Activated CD8-positive, alpha-beta memory T cell treated with anti-CD3 and anti-CD28 coated beads, Interleukin-2, amount 50 U/mL, for 4 hours (primary cell): ENCODE measurements around the gene PCCA.
"Not testable (repeated sequence)": the region's sequence is repeated elsewhere in the genome, so short reads cannot be mapped to it uniquely, and the experiment has no call there.

Experiments
- DNase-seq: peaks from one replicate; pipeline ENCODE4 v3.0.0-alpha.2; 2020

Gene PCCA

DNA sequence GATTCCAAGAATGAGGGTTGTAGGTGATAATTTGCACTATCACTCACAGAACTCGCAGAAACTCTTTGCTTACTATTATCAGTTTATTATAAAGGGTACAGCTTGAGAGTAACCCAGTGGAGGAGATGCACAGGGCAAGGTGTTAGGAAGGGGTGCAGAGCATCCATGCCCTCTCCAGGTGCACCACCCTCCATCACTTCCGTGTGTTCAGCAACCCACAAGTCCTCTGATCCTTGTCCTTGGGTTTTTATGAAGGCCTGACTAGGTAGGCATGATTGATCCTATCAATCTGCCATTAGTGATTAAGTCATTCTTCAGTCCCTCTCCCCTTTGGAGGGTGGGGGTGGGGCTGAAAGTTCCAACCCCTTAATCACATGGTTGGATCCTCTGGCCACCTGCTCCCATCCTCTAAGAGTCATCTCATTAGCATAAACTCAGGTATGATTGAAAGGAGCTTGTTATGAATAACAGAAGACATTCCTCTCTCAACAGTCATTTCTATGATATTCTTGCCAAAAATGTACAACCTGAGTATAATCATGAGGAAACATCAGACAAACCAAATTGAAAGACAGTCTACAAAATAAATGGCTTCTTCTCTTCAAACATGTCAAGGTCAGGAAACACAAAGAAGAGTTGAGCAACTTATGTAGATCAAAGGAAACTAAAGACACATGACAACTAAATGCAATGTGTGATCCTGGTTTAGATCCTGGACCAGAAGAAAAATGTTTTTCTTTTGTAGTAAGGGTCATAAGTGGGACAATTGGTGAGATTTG is 225.4 kb downstream of the PCCA start:
- DNase-seq = no peak

DNA sequence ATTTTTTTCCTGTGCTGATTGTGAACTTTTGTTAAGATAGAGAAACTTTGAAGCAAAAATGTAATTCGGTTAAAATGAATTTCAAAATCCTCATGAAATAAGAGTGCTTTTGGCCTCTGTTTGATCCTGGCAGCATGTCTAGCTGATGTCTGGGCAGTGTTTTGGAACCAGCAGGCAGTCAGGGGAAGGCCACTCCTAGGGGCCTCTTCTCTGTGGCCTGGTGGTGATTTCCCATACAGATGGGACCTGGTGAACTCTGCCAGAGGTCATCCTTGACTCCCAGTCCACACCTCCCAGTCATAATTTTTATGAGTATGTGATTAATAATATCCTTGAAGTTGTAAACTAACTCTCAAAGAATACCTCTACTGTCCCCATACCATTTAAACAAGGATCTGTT is 226.6 kb downstream of the PCCA start:
- DNase-seq = no peak

DNA sequence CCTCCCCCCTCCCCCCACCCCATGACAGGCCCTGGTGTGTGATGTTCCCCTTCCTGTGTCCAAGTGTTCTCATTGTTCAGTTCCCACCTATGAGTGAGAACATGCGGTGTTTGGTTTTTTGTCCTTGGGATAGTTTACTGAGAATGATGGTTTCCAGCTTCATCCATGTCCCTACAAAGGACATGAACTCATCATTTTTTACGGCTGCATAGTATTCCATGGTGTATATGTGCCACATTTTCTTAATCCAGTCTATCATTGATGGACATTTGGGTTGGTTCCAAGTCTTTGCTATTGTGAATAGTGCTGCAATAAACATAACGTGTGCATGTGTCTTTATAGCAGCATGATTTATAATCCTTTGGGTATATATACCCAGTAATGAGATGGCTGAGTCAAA is 229.6 kb downstream of the PCCA start:
- not testable (repeated sequence) for DNase-seq

DNA sequence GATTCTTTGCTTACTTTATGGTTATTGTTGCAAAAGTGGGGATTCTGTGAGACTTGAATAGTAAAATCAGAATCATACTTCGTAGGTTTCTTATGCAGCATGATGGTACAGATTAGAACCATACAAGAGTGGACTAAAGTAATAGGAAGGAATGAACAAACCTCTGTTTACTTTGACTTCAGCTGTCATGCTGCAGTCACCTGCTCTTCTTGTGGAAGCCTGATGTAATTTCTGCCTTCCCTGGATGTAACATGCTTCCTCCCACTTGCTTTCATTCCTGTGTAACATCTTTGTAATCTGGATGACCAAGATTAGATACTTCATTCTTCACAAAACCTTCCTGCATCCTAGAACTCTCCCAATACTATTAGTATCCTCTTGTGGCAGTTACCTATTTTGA is 235.0 kb downstream of the PCCA start:
- DNase-seq = no peak

DNA sequence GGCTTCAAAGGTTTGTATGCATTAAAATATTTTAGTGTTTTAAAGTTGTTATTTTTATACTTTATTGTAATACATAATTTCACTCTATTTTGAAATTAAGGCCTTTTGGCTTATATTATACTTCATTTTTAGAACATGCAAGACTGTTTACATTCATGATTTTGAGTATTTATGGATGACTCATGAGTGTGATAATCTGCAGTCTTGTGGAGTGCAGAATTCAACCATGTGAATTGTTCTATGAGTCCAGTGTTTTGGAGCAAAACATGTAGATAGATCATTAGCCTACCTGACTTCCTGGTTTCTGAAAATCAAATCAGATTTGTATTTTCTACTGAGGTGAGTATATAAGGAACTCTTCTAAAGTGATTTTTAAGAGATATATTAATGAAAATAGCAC is 241.8 kb downstream of the PCCA start:
- DNase-seq = no peak

DNA sequence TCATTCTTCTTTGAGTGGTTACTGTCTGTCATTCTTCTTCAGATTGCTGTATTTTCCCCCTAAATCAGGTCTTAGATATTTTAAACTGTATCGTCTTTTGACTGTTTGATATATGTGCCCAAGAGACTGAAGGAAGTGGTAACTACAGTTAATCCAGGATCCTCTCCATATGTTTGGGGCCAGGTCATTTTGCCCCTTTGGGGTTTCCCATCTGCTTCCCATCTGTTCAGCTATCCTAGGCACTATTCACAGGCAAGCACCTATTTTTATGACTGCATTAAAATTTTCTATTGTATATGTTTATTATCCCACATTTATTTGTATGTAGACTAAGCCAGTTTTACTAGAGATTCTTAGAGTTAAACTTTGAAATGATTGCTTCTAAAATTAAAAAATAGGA is 244.2 kb downstream of the PCCA start:
- DNase-seq = no peak

DNA sequence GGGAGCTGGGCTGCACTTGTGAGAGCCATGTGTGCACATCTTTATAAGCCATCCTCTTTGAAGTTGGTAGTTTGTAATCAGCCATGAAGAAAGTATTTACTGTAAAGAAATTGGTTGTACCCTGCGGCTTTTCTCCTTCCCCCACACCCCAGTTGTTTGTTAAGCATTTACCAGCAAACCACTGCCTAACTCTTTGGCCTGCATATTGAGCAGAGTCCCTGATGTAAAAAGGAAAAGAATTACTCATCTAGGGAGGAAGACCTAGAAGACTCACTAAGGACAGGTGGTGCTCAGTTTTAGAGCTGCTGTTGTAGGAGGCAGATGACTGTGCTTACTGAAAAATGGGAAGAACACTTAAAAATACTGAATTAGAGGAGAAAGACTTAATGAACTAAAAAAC is 245.3 kb downstream of the PCCA start:
- no peak for DNase-seq

DNA sequence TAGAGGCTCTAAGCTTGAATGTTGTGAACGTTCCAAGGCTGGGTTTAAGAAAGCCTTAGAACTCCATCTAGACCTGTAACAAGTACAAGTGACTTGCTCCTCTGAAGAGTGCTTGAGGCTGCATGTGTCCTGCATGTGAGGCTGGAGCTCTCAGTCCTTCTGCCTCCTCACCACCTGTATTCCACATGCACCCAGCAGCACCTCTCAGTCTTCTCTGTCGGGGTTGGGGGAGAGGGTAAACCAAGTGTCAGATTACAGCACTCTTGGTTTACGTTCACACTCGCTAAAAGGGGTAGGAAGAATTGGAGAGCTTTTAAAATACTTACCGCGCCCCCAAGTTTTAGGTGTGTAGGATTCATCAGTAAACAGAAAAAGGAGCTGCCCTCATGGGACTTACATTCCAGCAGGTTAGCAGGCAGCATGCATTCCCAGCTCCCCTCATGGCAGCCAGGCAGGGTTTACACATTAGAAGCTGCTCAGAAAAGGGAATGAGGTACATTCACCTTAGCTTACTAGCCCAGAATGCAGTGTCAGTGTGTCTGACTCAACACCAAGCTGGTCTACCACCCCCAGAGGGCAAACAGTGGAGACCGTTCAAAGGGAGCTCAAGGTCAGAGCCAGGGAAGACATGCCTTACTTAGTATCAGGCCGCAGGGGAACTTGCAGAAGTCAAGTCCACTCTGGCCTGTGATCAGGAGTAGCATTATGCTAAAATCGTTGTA is 248.1 kb downstream of the PCCA start:
- DNase-seq = no peak

DNA sequence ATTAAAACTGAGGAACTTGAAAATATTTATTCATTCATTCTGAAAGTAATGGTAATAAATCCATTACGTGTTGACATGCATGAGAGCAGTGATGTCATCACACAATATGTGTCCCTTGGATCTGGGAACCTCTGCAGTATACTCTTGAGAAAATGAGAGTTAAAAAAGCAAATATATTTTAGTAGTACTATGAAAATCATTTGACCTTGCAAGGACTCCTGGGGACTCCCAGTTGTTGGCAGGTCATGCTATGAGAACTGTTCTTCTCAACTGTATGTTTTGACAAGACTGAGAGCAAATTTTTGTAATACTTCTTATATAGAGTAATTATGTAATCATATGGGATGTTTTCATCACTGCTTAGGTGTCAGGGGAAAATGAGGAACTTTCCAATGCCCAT is 249.4 kb downstream of the PCCA start:
- no peak for DNase-seq

DNA sequence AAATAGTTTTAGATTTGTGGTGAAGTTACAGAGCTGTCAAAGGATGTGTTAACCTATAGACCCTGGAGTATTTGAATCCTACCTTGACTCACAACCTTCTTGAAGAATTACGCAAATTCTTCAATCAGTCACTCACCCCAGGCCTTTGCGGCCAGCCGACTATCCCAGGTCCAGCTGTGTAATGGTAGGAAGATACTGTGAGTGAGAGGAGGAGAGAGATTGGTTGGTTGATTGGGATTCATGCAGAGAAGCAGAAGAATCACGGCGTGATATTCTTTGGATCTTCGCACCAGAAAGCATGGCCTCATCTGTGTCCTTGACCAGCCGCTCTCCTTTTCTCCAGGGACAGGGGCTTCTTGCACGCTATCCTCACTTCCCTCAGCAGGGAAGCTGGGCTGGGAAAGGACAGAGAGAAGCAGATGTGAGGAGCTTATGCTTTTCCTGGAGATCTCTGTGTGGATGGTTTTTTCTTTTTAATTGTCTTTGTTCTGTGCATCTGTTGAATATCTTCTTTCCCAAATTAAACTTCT is 250.6 kb downstream of the PCCA start:
- no peak for DNase-seq

DNA sequence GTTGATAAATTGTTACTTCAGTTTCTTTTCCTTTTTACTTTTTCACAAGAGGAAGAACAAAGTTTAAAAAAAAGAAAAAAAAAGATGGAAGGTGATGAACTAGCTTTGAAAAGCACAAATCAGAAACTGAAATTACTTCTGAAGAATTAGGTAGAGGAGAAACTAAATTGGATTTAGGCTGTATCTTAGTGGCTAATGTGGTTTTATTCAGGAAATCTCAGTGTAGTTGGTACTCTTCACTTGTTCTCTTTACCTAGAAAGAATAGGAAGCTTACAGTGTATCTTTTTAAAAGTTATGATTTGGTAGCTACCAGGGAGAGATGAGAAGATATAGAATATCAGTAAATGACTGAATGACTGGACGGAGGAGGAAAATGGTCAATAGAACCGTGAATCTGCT is 252.0 kb downstream of the PCCA start:
- no peak for DNase-seq

DNA sequence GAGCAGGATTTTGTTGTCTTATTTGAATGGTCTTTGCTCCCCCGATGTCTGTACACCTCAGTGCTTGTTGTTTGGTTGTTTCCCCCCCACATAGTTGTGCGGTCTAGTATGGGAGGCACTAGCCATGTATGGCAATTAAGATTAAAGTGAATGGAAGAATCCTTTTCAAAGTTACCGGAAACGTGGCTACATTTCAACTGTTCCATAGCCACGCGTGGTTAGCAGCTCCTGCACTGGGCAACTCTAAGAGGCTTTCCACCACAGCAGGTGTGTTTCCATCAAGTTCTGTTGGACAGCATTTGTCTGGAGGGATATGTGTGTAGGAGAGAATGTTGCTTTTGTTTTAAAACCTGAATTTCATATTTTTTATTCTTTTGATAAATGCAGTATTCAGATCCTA is 252.4 kb downstream of the PCCA start:
- no peak for DNase-seq

DNA sequence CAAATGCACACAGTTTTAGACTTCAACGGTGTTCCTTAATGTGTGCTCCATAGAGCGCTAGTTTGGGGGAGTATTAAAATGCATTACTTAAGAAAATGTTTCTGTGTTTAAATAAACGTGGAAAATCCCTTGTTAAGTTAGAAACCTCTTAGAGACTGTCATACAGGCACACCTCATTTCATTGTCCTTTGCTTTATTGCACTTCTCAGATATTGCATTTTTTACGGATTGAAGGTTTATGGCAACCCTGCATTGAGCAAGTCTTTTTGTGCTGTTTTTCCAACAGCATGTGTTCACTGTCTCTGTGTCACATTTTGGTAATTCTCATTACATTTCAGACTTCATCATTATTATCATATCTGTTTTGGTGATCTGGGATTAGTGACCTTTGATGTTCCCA is 255.7 kb downstream of the PCCA start:
- DNase-seq = no peak

DNA sequence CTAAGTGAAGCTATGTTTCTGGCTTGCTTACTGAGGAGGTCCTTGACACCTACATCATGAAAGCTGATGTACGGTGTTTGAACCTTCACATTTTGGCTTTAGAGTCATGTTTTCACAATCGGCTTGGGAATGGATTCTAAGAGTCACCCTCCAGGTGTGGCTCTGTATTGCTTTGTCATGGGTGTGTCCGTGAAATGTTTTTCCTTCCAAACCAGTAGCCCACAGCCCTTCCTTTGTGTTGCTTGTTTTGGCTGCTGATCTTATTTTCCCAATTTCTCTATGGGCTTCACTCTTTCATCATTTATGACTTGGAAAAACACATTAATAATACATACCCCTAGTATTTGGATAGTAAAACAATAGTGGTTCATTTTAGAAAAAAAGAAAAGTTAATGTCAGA is 259.1 kb downstream of the PCCA start:
- no peak for DNase-seq

DNA sequence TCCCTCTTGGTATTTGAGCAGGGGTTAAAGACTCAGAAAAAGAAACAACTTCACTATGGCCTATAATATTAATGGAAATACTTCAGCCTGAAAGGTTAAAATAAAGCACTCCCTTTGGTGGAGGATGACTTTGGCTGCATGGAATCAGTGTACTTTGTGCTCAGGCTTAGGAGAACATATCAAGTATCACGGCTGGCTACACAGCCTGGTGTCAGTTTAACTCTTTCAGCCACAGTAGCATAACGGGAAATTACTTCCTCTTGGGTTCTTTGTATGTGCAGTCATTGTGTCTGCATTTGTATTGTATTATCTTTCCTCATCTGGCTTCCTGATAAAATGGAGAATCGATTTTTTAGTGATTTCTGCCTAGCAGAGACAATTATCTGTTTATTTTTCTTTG is 260.7 kb downstream of the PCCA start:
- no peak for DNase-seq

DNA sequence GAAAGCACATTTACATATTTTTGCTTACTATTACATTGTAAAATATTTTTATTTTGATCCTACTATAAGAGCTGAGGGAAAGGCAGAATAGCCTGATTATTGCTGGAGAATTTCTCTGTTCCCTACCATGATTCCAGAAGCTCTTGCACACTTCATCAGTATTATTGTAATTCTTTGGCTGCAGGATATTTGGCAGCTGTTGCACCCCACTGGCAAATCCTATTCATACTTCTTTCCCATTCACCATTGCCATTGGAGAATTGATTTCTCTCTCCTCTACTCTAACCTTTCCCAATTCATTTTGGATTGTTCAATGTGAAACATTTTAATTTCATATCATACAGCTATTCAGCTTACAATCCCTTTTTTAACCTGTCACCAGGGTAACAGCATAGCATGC is 261.7 kb downstream of the PCCA start:
- no peak for DNase-seq

DNA sequence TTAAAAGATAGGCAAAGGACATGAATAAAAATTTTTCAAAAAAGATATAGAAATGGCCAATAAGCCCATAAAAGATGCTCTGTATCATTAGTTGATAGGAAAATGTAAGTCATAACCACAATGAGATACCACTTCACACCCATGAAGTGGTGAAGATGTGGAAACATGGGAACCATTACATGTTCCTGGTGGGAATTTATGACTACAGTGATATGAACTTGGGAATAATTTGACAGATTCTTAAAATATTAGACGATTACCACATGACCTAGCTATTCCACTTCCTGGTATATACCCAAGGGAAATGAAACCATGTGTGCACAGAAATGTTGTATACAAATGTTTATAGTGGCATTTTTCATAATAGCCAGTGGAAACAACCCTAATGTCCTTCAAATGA is 267.5 kb downstream of the PCCA start:
- no peak for DNase-seq

DNA sequence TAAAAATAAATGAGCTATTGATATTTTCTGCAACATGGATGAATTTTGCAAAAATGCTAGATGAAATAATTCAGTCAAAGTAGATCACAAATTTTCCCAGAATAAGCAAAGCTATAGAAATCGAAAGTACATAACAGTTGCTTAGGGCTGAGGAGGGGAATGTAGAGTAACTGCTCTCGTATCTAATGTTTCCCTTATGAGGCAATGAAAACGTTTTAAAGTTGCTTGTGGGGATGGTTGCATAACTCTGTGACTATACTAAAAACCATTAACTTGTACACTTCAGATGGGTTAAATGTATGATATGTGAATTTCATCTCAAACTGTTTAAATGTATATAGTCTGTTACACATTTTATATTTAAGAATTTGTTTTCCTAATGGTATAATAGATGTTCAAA is 268.0 kb downstream of the PCCA start:
- DNase-seq = no peak

DNA sequence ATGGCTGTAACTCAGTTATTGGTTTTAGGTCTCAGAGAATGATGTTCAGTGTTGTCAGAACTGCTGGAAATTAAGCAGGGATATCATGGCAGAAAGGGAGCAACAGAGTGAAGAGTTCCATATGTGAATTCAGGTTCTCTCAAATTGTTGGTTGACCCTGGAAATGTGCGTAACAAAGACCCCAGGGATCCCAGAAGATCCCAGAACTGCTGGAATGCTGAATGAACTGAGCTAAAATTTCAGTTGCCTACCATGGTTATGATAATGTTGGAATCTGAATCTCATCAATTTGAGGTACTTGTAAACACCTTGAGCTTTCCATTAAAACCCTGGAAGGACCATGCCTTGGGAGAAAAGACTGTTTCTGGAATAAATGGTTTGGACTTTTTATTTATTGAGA is 268.9 kb downstream of the PCCA start:
- DNase-seq = no peak

DNA sequence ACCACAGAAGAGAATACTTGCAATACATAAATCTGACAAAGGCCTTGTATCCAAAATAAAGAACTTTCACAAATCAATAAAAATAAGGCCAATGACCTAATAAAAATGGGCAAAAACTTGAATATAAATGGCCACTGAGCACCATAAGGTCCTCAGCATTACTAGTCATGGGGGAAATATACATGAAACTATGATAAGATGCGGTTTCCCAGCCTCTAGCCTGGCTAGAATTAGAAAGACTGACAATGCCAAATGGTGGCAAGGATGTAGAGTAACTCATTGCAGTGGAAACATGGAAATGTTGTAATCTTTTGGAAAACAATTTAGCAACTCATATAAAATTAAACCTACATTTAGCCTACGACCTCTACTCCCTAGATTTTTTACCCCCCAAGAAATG is 272.6 kb downstream of the PCCA start:
- DNase-seq = no peak

DNA sequence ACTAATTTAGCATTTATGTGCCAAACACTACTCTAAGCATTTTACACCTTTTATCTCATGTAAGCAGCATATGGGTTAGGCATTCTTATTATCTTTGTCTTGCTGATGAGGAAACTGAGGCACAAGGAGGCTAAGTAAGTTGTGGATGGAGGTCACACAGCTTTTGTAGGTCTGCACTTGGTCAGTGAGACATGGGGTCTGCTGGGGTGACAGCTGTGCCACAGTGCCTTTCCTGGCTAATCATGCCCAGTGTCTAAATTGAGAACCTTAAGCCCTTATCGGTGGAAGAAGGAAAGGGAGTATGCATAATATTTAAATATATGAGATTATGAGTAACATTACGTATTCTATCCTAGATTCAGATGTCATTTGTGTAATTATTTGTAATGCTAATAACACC is 273.5 kb downstream of the PCCA start:
- no peak for DNase-seq

DNA sequence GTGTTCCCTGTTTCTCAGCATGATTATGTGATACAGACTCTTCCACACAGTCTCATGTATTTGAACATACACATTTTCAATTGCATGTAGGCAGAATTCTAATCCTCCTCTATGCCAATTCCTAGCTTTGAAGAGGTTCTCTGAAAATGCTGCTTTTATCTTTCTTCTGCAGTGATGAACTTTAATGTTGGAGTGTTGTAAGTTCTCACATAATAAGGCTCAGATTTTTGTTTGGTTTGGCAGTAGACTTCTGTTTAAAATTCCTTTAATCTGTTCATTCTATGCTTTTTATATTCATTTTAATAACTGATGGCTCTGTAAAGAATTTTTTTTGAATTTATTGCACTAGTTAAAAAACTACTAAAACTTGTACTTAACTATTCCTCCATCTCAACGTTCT is 273.9 kb downstream of the PCCA start:
- DNase-seq = no peak

DNA sequence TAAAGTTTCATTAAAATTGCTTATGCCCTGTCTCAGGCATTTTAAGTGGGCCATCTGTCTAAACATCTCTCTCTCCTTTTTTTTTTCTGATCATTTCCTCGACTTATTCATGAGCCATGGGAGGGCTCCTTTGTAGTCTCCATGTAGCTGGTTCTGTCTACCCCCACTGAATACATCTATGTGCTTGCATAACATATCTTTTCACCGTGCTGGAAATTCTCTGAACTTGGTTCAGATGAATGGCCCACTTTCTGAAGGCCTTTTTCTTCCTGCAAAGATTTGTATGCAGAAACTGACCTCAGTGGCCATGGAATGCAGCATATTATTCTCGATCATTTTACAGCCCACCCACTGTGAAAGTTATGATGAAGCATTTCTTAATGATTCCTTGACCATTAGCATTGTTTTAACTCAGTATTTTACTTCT is 274.4 kb downstream of the PCCA start:
- DNase-seq = no peak

DNA sequence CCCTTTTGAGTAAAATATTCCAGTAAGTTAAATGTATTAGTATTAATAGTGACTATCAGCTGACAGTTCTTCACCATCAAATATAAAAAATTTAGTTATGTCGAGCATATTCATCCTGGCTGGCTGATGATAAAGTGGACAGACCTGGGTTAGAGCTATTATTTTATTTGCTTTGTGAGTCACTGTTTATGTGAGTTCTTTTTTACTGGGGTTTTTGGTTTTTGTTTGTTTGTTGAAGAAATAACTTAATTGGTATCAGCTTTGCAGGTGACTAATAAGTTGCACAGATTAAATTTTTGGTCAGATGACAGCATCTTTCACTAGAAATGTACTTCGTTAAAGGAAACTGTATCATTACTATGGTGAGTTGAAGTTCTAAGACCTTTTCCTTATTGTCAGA is 275.0 kb downstream of the PCCA start:
- DNase-seq = no peak

DNA sequence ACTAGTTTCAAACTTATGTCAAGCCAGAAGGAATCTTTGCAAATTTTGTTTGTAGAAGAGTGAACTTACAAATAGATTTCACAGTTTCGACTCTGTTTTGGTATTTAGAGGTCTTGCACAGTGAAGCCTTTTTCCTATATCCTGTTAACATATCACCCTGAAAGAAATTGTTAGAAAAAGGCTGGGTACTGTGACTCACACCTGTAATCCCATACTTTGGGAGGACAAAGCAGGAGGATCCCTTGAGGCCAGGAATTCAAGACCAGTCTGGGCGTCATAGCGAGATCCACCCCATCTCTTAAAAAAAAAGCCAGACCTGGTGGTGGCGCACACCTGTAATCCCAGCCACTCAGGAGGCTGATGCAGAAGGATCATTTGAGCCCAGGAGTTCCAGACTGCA is 275.7 kb downstream of the PCCA start:
- DNase-seq = no peak
